ENCODE results near the gene ODC1. TPM values are rescaled to one million over a fixed set of nuclear protein-coding genes. Genes with fewer than 3 reads are reported as not detected.

Gene ODC1
- total and polyA plus RNA-seq, 2 experiments from 2014 or later: 23.3 to 70.3 TPM

DNA sequence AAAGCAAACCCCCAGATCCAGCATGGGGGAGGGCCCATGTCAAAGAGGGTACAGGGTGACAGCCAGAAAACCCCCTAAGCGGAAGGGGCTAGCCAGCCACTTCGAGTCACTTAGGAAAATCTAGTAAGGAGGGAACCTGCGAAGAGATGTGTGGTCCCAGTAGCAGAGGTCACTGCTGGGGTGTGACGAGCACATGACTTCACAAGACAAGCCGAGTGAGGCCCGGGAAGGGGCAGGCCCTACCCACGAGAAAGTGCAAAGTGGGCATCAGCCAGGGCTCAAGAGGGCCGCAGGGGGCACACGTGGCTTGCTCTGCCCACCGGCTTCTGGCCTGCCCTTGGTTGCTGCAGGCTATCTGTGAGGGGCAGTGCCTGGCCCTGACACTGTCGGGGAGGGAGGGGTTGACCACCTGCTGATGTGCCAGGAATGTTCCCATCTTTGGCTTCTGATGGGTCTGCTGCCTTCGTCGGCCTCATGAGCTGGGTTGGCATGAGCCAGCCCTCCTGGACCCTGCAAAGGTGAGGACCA lies 11.5 kb downstream of the ODC1 start:
- H3K36me3 ChIP-seq (ENCODE audit: insufficient read depth): peaks cover 7% of the 10 kb centered on the region; the same call in 1 of the 2 replicates
- H3K9me3 Mint-ChIP-seq: no peaks in the 10 kb centered on the region
- H2AFZ ChIP-seq: no peak overlapping the region
- no peaks in the 10 kb centered on the region for H3F3A ChIP-seq (replicated peaks; ENCODE audit: low read depth)
- no peak overlapping the region for H3K27ac Mint-ChIP-seq
- H3K9me2 ChIP-seq (ENCODE audit: insufficient read depth): no peaks in the 10 kb centered on the region
- DNase-seq (ENCODE audit: low spot score) (no peak), ATAC-seq (no peak)
- no peak overlapping the region for H3K4me2 ChIP-seq
- no peaks in the 10 kb centered on the region for H3K79me2 ChIP-seq (replicated peaks; ENCODE audit: insufficient read depth)
- H3K4me3 Mint-ChIP-seq: no peak overlapping the region
- H3K36me3 Mint-ChIP-seq (ENCODE audit: low read depth): peaks cover 27% of the 10 kb centered on the region
- H3K27me3 Mint-ChIP-seq (ENCODE audit: insufficient read depth, low read depth, poor library complexity): peaks cover 13% of the 10 kb centered on the region
- H3K4me3 ChIP-seq: no peak overlapping the region
- H3K4me1 ChIP-seq (ENCODE audit: insufficient read depth): no peaks in the 10 kb centered on the region
- peaks cover 1% of the 10 kb centered on the region; the same call in 1 of the 2 replicates for H3K27me3 ChIP-seq (ENCODE audit: insufficient read depth)
- peaks cover 3% of the 10 kb centered on the region; the same call in 2 of the 3 replicates for H3K4me1 Mint-ChIP-seq
- H4K20me1 ChIP-seq (replicated peaks; ENCODE audit: insufficient read depth): no peaks in the 10 kb centered on the region
- H3K27ac ChIP-seq (ENCODE audit: low read depth): no peak overlapping the region
- TF ChIP-seq, protein P1, sequence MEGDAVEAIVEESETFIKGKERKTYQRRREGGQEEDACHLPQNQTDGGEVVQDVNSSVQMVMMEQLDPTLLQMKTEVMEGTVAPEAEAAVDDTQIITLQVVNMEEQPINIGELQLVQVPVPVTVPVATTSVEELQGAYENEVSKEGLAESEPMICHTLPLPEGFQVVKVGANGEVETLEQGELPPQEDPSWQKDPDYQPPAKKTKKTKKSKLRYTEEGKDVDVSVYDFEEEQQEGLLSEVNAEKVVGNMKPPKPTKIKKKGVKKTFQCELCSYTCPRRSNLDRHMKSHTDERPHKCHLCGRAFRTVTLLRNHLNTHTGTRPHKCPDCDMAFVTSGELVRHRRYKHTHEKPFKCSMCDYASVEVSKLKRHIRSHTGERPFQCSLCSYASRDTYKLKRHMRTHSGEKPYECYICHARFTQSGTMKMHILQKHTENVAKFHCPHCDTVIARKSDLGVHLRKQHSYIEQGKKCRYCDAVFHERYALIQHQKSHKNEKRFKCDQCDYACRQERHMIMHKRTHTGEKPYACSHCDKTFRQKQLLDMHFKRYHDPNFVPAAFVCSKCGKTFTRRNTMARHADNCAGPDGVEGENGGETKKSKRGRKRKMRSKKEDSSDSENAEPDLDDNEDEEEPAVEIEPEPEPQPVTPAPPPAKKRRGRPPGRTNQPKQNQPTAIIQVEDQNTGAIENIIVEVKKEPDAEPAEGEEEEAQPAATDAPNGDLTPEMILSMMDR (conservative IDR thresholded peaks at IDR 0.05; ENCODE audit: low read depth in 2 of 2): no peak
- TF ChIP-seq EZH2 (IDR thresholded peaks at IDR 0.05; ENCODE audit: low read depth, unreplicated experiment) (no peak), JUNB (IDR thresholded peaks at IDR 0.05; ENCODE audit: unreplicated experiment) (no peak), NANOG (IDR thresholded peaks at IDR 0.05; ENCODE audit: borderline replicate concordance) (no peak), ZNF331 (CRISPR knock-in tag; IDR thresholded peaks at IDR 0.05; ENCODE audit: low read depth) (no peak), POLR2AphosphoS5 (IDR thresholded peaks at IDR 0.05; ENCODE audit: low read depth) (no peak), ZNF114 (CRISPR knock-in tag; IDR thresholded peaks at IDR 0.05) (no peak), STAT1 (IDR thresholded peaks at IDR 0.05; ENCODE audit: unreplicated experiment) (no peak), EZH2phosphoT487 (IDR thresholded peaks at IDR 0.05; ENCODE audit: unreplicated experiment) (no peak), CREB1 (CRISPR knock-in tag; IDR thresholded peaks at IDR 0.05; ENCODE audit: low read depth) (no peak)
- TF ChIP-seq, protein P2, sequence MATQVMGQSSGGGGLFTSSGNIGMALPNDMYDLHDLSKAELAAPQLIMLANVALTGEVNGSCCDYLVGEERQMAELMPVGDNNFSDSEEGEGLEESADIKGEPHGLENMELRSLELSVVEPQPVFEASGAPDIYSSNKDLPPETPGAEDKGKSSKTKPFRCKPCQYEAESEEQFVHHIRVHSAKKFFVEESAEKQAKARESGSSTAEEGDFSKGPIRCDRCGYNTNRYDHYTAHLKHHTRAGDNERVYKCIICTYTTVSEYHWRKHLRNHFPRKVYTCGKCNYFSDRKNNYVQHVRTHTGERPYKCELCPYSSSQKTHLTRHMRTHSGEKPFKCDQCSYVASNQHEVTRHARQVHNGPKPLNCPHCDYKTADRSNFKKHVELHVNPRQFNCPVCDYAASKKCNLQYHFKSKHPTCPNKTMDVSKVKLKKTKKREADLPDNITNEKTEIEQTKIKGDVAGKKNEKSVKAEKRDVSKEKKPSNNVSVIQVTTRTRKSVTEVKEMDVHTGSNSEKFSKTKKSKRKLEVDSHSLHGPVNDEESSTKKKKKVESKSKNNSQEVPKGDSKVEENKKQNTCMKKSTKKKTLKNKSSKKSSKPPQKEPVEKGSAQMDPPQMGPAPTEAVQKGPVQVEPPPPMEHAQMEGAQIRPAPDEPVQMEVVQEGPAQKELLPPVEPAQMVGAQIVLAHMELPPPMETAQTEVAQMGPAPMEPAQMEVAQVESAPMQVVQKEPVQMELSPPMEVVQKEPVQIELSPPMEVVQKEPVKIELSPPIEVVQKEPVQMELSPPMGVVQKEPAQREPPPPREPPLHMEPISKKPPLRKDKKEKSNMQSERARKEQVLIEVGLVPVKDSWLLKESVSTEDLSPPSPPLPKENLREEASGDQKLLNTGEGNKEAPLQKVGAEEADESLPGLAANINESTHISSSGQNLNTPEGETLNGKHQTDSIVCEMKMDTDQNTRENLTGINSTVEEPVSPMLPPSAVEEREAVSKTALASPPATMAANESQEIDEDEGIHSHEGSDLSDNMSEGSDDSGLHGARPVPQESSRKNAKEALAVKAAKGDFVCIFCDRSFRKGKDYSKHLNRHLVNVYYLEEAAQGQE (IDR thresholded peaks at IDR 0.05; ENCODE audit: unreplicated experiment): no peak
- TF ChIP-seq, protein P3, sequence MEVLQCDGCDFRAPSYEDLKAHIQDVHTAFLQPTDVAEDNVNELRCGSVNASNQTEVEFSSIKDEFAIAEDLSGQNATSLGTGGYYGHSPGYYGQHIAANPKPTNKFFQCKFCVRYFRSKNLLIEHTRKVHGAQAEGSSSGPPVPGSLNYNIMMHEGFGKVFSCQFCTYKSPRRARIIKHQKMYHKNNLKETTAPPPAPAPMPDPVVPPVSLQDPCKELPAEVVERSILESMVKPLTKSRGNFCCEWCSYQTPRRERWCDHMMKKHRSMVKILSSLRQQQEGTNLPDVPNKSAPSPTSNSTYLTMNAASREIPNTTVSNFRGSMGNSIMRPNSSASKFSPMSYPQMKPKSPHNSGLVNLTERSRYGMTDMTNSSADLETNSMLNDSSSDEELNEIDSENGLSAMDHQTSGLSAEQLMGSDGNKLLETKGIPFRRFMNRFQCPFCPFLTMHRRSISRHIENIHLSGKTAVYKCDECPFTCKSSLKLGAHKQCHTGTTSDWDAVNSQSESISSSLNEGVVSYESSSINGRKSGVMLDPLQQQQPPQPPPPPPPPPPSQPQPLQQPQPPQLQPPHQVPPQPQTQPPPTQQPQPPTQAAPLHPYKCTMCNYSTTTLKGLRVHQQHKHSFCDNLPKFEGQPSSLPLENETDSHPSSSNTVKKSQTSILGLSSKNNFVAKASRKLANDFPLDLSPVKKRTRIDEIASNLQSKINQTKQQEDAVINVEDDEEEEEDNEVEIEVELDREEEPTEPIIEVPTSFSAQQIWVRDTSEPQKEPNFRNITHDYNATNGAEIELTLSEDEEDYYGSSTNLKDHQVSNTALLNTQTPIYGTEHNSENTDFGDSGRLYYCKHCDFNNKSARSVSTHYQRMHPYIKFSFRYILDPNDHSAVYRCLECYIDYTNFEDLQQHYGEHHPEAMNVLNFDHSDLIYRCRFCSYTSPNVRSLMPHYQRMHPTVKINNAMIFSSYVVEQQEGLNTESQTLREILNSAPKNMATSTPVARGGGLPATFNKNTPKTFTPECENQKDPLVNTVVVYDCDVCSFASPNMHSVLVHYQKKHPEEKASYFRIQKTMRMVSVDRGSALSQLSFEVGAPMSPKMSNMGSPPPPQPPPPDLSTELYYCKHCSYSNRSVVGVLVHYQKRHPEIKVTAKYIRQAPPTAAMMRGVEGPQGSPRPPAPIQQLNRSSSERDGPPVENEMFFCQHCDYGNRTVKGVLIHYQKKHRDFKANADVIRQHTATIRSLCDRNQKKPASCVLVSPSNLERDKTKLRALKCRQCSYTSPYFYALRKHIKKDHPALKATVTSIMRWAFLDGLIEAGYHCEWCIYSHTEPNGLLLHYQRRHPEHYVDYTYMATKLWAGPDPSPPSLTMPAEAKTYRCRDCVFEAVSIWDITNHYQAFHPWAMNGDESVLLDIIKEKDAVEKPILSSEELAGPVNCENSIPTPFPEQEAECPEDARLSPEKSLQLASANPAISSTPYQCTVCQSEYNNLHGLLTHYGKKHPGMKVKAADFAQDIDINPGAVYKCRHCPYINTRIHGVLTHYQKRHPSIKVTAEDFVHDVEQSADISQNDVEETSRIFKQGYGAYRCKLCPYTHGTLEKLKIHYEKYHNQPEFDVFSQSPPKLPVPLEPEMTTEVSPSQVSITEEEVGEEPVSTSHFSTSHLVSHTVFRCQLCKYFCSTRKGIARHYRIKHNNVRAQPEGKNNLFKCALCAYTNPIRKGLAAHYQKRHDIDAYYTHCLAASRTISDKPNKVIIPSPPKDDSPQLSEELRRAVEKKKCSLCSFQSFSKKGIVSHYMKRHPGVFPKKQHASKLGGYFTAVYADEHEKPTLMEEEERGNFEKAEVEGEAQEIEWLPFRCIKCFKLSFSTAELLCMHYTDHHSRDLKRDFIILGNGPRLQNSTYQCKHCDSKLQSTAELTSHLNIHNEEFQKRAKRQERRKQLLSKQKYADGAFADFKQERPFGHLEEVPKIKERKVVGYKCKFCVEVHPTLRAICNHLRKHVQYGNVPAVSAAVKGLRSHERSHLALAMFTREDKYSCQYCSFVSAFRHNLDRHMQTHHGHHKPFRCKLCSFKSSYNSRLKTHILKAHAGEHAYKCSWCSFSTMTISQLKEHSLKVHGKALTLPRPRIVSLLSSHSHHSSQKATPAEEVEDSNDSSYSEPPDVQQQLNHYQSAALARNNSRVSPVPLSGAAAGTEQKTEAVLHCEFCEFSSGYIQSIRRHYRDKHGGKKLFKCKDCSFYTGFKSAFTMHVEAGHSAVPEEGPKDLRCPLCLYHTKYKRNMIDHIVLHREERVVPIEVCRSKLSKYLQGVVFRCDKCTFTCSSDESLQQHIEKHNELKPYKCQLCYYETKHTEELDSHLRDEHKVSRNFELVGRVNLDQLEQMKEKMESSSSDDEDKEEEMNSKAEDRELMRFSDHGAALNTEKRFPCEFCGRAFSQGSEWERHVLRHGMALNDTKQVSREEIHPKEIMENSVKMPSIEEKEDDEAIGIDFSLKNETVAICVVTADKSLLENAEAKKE (CRISPR knock-in tag; IDR thresholded peaks at IDR 0.05): no peak
- TF ChIP-seq, protein P4, sequence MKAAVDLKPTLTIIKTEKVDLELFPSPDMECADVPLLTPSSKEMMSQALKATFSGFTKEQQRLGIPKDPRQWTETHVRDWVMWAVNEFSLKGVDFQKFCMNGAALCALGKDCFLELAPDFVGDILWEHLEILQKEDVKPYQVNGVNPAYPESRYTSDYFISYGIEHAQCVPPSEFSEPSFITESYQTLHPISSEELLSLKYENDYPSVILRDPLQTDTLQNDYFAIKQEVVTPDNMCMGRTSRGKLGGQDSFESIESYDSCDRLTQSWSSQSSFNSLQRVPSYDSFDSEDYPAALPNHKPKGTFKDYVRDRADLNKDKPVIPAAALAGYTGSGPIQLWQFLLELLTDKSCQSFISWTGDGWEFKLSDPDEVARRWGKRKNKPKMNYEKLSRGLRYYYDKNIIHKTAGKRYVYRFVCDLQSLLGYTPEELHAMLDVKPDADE (IDR thresholded peaks at IDR 0.05): no peak
